GM21723 (cell line): ENCODE results near the gene SLIT3.

Source experiments
- ATAC-seq: cut with Tn5 transposase; IDR thresholded peaks from one replicate; pipeline ENCODE4 v1.9.1; 2021; ENCODE audit warnings: mild to moderate bottlenecking, moderate library complexity; ENCODE audit not compliant: unreplicated experiment

Gene SLIT3

GRCh38 chr5:168818558-168818957, 482.4 kb downstream of the SLIT3 start:
- no peak for ATAC-seq

GRCh38 chr5:168817591-168817990, 483.3 kb downstream of the SLIT3 start:
- no peak for ATAC-seq

DNA sequence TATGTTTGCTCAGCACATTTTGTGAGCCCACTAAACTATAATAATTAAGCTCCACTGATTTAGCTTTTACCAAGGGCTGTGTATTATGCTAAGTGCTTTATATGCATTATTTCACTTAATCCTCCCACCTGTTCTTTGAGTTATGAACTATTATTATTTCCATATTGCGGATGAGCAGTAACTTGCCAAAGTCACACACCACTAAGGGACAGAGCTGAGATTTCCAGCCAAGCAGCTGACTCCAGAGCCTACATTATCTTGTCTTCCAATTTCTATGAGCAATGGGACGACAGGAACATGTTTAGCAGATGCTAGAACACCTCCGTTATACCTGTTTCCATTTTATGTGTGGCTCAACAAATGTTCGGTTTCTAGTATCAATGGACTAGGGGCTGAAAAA, 484.3 kb downstream of the SLIT3 start:
- no peak for ATAC-seq

DNA sequence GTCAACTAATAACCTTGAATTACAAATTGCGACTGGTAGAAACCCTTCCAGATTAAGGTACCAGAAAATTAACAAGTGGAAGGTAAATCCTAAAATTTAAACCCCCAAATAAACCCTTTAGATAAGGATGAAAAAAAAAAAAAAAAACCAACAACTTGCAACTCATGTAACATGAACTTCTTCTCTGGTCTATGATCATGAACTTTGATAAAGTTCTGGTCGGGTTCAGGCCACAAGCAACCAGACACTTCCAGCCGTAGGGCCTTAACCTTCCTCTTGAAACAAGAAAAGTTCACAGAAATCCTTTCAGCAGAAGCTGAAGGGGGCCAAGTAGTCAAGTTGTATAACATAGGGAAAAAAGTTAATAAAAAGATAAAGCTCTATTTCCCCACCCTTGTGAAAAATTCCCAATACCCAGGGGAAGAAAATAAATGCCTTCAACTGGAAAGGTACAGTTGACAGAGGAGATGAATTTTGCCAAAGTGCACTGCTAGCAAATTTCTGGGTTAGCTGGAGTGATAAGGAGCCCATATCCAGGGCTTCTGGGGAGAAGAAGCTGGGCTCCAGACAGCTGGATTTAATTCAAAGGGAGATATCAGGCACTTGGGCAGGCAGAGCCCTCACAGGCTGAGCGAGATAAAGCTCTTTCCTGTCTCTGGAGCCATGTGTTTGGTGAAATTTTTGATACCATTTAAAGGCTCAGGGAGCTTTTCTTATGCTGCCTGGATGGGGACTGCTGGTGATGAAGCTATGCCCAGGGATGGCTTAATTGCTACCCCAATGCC, 487.6 kb downstream of the SLIT3 start:
- no peak for ATAC-seq

DNA sequence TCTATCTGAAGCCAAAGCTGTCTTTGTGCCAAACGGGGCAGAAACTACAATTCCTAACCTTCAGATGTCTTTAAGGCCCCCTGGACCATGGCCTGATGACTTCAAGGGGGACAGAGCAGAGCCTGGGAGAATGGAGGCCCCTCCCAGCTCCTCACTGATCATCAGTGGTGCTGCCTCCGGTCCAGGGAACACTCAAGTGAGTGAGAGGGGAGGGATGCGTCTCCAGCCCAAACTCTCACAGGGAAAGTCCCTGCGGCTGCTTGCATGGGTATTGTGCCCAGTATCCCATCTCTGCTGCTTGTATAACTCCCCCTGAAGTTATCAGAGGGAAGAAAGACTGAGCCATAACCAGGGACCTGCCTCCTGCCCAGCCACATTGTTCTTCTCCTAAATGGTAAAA, 490.3 kb downstream of the SLIT3 start:
- no peak for ATAC-seq

DNA sequence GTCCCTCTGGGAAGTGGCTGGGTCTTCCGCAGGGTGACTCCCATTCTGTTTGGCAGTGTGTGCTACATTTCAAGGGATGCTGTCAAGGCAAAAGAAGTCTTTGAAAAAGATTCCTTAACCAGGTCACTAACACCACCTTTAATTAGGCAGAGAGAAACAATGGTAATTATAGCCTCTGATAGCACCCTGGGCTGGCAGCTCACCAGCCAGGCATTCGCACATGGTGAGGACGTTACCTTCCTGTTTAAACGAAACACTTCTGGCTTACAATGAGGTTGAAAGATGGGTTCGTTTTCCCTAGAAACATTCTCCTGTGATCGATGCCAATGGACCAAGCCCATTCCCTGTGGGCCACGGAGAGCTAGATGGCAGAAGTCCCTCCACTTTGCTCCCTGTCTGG, 491.7 kb downstream of the SLIT3 start:
- ATAC-seq, result no peak

GRCh38 chr5:168808051-168808616, 492.8 kb downstream of the SLIT3 start:
- ATAC-seq, result no peak

GRCh38 chr5:168807287-168807686, 493.7 kb downstream of the SLIT3 start:
- no peak for ATAC-seq

DNA sequence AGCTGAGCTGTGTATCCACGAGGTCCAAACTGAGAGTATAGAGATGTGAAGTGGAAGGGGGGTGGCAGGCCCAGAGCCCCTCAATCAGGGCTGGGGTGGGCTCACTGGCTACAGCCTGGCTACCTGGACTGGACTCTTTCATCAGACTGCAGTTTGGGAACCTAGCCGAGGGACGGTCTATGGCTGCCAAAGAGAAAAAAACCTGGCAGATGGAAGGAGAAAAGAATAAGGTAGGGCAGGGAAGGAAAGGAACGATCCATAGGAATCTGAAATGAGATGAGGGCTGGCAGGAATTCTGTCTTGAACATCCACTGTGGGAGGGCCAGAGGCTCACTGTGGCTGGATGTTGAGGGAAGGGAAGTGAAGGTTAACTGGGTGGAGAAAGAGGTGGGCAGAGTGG, 497.4 kb downstream of the SLIT3 start:
- ATAC-seq, result no peak

DNA sequence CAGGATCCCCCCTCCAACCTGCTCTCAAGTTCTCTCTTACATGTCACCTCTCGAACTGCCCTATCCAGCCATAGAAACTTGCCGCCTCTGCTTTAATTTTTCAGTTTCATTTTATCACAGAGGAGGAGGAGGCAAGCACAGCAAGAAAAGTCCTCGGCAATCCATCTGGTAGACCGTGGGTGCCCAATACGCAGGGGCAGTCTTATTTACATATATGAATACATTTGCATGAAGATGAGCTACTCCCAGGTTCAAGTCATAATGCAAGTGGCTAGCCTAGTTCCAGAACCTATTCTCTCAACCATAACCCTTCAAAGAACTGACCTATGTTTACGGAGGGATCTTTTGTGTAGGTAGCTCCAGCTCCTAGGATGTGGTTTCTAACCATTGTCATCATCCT, 498.6 kb downstream of the SLIT3 start:
- ATAC-seq, result peak; percentile 77

DNA sequence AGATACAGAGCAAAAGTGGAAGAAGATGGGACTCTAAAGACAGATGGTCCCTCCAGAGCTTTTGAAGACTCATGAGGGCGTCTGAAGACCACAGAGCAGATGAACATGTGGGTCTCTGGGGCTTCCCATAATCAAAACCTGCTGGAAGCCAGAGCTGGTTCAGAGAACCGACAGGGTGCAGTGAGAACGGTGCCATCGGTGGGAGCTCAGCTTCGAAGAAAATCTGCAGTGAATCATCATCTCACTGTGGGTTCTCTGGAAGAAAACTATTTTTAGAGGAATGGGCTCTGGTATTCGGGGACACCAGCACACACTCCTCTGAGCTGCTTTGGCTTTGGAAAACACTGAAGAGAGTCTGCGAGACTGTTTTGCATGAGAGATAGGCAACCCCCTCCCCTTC, 499.4 kb downstream of the SLIT3 start:
- no peak for ATAC-seq

GRCh38 chr5:168800701-168801100, 500.2 kb downstream of the SLIT3 start:
- no peak for ATAC-seq

DNA sequence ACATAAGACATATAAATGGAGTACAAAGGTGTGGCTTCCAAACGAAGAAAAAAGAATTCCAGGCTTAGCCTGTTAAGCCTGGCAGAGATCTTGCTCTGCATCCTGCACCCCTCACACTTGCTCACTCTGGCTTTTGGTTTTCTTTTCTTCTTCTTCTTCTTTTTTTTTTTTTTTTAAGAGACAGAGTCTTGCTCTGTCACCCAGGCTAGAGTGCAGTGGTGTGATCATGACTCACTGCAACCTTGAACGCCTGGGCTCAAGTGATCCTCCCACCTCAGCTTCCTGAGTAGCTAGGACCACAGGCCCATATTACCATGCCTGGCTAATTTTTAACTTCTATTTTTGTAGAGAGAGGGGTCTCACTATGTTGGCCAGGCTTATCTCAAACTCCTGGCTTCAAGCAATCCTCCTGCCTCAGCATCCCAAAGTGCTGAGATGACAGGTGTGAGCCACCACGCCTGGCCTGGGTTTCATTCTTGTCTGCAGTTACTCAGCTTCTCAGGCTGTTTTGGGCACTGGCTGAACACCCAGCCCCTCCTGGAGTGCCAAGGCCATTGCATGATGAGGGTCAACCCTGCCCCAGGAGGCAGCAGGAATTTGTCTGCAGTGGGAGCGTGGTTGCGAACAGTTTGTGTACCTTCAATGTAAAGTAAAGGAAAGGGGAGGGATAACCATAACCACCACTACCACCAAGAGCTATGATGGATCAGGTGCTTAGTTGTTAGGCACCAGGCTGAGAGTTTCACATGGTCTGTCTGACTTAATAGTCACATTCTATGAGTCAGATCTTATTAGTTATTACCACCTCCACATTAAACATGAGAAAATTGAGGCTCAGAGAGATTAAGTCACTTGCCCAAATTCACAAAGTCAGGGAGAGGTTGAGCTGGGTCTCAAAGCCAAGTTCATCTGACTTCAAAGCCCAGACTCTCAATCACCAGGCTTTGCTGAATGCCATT, 502.6 kb downstream of the SLIT3 start:
- no peak for ATAC-seq

- ATAC-seq, result no peak
These were observed 504.1 kb downstream of the SLIT3 start for GRCh38 chr5:168796593-168797580.

GRCh38 chr5:168796000-168796399, 504.9 kb downstream of the SLIT3 start:
- no peak for ATAC-seq

GRCh38 chr5:168793841-168794837, 506.8 kb downstream of the SLIT3 start:
- no peak for ATAC-seq

DNA sequence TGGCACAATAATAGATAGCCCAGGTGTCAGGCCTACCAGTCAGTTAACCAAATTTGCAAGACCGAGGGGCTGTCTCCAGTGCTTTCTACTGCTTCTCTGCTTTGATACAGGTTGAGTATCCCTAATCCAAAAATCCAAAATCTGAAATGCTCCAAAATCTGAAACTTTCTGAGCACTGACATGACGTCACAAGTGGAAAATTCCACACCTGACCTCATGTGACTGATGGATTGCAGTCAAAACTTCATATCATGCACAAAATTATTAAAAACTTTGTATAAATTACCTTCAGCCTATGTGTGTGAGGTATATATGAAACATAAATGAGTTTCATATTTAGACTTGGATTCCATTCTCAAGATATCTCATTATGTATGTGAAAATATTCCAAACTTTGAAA, 508.3 kb downstream of the SLIT3 start:
- ATAC-seq, result no peak

DNA sequence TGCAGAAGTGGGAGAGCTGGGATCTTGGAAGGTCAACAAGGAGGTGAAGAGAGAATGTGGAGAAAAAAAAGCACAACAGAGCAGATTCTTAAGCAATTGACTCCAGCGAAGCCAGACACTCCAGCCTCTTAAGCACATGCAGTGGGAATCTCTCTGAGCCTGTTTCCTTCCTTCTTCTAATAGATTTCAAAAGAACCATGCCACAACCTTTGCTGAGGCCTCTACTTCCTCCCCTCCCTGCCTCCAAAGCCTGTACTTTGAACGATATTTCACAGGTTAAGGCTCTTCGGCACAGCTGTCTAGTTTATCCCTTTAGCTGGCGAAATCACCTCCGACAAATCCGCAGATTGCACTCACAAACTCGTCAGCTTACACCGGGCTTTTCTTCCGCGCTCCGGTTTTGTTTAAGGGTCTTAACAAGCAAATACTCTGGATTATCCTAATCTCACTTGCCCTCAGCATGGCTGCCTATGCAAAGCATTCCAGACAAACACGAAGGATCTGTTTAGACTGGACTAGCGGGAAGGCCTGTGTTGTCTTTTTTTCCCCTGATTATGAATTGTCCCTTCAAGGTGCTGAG, 510.2 kb downstream of the SLIT3 start:
- no peak for ATAC-seq
